ENCODE data around the gene IRS2.

IRS2 gene

DNA sequence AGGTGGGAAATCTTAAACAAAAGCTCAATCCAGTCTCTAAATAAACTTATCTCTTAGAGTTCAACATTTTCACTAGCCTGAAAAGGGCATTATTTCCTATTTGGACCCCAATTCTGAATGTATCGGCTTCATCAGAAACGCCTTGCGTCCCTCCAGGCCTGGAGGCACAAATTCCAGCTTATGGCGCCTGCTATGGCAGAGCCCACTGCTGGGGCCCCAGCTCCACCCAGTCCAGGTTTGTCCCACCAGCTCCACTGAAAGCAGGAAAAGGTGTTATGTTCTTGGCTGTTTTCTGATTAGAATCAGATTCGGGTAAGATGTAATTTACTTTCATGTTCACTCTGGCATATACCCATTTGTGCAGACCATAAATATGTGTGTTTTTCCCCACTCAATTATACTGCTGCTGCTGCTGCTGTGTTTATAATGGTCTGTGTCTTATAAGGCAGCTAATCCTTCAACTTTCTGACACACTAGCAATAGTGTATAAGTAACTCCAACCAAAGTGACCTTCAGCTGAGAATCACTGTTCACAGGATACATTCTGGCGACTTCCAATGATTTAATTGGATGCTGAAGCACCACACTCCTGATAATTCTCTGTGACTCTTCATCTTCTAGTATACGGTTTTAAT is 6.4 kb downstream of the IRS2 start:
- no peak for DNase-seq (ENCODE audit: low read depth)

DNA sequence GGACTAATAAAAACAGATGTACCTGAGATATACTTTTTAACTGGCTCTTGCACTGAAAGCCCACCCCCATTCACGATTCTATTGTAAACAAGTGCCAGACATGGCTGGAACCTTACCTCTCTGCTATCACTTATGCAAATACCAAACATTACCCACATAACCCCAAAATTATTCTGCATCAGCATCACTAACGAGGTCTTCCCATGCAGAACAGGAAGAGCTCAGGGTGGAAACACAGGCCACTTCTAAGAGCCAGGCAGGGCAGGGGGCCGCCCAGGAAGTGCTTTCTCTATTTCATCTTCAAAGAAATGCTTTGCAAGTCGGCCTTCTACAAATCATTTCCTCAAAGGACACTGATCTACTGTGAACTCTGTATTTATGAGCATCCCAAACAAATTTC is 7.3 kb downstream of the IRS2 start:
- no peak for DNase-seq (ENCODE audit: low read depth)

DNA sequence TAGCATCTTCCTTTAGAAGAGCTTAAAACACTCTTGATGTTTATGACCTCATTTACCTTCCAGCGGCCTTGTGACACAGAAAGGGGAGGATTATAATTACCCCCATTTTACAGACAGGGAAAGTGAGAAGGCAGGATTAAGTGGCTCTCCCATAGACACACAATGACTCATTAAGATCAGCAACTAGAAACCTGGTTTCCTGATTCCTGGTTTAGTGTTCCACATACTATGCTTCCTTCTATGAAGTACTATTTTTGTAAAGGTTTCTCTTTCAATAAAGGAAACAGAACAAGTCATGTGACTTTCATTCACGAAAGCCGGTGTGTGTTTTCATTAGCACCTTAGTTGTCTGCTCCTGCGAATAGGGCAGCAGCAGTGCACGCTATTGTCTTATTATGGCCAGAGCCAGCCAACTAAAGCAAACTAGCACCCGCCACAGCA is 8.3 kb downstream of the IRS2 start:
- no peak for DNase-seq (ENCODE audit: low read depth)

GRCh38 chr13:109776575-109776974 is 9.8 kb downstream of the IRS2 start:
- DNase-seq (ENCODE audit: low read depth): no peak

DNA sequence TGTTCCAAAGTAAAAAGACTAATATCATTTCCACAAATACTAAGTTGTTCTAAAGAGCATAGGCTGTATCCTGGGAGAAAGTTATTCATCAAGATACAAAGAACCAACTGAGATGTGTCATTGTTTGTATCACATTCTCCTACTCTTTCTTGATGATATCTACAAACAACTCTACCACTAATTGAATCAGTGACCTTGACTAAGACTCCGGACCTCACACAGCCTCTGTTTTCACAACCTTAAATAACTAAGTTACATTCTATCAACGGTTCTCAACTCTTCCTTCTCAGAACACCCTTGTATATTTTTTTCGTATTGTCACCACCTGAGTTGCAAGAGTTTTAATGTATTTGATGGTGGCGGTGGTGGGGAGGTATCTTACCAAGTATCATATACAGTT is 12.6 kb downstream of the IRS2 start:
- no peak for DNase-seq (ENCODE audit: low read depth)

GRCh38 chr13:109773276-109773675 is 13.1 kb downstream of the IRS2 start:
- no peak for DNase-seq (ENCODE audit: low read depth)

- DNase-seq (ENCODE audit: low read depth): no peak
These were observed 14.5 kb downstream of the IRS2 start for GRCh38 chr13:109771926-109772325.

- DNase-seq (ENCODE audit: low read depth): no peak
These were observed 15.9 kb downstream of the IRS2 start for GRCh38 chr13:109770436-109770835.

DNA sequence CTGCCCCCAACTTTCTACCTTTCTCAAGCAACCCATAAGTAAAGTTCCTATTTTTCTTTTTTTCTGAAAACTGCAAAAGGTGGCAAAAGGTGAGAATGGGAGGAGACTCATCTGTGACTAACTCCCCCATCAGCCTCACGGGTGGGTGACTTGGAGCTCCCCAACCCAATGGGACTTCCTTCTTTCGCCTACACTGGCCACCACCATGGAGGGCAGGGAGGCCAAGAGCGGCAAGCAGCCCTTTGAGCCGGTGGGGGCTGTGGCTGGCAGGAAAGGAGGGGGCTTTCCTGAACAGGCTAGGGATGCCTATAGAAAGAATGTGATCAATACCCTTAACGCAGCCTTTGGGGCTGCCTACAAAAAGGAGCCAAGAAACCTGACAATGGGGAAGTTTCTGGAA is 16.5 kb downstream of the IRS2 start:
- DNase-seq (ENCODE audit: low read depth): no peak

DNA sequence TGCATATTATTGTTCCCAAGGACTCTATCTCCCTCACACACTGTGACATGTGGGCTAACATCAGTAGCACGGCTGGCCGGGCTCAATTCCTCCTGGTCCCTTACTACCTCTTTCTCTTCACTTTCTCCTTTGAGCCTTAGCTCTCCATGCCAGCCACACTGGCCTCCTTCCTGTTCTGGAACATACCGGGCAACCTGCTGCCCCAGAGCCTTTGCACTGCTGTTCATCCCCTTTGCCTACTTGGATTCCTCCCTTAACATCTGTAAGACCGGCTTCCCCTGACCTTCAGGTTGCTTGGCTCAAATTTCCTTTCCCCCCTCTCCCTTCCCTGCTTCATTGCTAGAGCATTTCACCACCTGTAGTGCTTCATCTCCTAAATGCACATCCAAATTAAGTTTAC is 17.1 kb downstream of the IRS2 start:
- DNase-seq (ENCODE audit: low read depth): no peak

DNA sequence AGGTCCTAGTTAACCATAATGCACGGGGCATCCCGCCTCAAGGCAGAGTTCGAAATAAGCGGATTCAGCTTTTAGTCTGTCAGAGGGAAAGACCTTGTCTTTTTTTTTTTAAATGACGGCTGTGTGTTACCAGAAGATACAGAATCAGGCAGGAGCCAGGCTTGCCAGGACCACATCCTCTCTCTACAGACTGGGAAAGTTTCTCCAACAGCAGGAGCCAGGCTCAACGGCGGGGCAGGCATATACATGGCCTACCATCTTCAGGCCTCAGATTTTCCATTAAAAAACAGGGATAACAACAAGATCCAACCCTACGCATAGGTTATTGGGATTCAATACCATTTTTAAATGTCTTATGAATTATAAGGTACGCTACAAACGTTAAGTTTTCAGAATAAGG is 17.8 kb downstream of the IRS2 start:
- no peak for DNase-seq (ENCODE audit: low read depth)

DNA sequence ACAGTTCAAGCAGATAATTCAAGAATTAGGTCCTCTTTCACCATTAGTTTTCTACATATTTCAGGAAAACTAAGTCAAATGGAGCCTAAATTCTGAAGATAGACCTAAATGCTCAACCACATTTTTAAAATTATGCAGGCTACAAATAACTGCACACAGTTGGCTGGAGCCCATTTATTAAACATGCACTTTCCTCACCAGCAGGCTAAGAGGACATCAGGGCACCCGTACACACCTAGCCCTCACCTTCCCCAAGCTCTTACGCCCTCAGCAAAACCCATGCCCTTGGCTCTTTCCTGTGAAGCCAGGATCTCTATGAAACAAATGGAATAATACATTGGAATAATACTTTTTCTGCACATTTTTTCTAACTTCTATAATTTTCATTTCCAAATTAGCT is 18.2 kb downstream of the IRS2 start:
- no peak for DNase-seq (ENCODE audit: low read depth)

DNA sequence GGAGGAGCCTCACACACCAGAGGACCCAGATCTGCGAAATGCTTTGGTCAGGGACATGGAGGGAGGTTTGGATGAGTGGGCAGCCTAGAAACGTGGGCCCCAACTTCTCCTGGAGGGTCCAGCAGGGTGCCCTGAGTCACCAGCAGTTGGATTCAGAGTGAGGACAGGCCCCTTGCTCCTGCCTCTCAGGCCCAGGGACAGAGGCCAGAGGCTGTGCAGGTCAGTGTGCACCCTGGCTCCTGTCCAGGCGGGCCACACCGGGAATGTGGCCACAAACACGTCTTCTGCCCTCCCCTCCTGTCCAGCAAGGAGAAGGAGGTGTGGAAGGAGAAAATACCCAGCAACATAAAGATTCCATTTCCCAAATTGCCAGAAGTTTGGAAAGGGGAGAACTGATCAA is 19.4 kb downstream of the IRS2 start:
- no peak for DNase-seq (ENCODE audit: low read depth)

GRCh38 chr13:109764470-109765291 is 21.7 kb downstream of the IRS2 start:
- DNase-seq (ENCODE audit: low read depth): no peak

GRCh38 chr13:109764045-109764444 is 22.3 kb downstream of the IRS2 start:
- no peak for DNase-seq (ENCODE audit: low read depth)

GRCh38 chr13:109762791-109763190 is 23.6 kb downstream of the IRS2 start:
- DNase-seq (ENCODE audit: low read depth): no peak

GRCh38 chr13:109761695-109762094 is 24.7 kb downstream of the IRS2 start:
- DNase-seq (ENCODE audit: low read depth): no peak

GRCh38 chr13:109760951-109761350 is 25.4 kb downstream of the IRS2 start:
- DNase-seq (ENCODE audit: low read depth): no peak

DNA sequence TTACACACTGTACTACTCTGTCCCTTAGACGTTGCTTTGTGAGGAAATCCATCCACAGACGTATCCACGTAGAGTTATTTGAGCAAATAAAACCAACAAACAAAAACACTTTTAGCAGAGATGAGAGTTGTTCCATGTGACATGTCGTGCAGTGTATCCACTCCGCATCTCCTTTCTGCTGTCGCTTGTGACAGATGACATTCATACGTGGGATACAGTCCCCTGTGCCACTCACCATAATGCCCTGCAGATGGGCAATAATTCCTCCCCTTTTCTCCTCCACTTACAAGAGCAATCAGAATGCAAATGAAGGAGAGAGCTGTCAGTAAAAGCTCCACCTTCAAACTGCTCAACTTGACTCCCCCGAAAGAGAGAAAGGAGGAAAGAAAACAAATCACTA is 26.0 kb downstream of the IRS2 start:
- DNase-seq (ENCODE audit: low read depth): no peak

DNA sequence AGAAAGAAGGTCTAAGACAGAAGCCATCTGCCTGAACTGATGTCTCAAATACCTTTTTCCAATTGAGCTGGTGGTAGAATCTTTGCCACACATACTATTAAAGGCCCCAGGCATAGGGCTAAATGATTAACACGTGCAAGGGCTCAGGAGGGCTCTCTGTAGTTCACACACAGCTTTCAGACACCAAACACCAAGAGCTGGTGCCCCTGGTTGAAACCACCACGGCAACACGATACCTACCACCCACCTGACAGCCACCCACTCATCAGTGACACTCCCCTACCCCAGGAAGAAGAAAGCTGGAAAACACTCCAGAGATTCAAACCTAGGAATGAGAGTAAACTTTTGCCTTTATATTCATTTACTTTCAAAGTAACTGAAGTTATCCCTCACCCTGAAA is 26.8 kb downstream of the IRS2 start:
- no peak for DNase-seq (ENCODE audit: low read depth)

DNA sequence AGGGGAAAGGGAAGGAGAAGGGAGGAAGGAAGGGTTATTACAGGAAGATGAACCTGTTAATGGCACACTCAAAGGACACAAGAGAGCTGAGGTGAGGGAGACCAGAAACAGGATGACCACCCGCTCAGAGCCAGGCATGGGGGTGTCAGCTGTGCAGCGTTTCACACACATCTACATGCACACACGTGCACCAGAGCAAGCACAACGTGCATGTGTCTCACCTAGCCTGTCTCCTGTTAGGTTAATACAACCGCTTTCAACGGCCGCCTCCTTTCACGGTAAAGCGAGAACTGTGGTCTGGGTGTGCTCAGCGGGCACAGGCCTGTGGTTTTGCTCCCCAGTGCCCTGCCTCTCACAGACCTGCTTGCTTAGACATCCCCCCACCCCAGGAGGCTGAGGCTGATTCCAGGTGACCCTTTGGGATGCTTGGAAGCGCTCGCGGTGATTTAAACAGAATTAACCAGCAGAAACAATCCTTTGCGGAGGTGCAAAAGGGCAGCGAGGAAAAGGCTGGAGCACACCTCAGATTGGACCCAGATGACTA is 27.4 kb downstream of the IRS2 start:
- no peak for DNase-seq (ENCODE audit: low read depth)

- DNase-seq (ENCODE audit: low read depth): no peak
These were observed 29.6 kb downstream of the IRS2 start for GRCh38 chr13:109756778-109757177.

GRCh38 chr13:109755997-109756396 is 30.4 kb downstream of the IRS2 start:
- no peak for DNase-seq (ENCODE audit: low read depth)

- no peak for DNase-seq (ENCODE audit: low read depth)
These were observed 30.8 kb downstream of the IRS2 start for GRCh38 chr13:109755551-109755950.

Measured in GM04504 (cell line).